ENCODE results near the gene STXBP5.

STXBP5 gene

GRCh38 chr6:147285087-147285855, 81.1 kb downstream of the STXBP5 start:
- TF ChIP-seq CTCF (IDR thresholded peaks at IDR 0.05; ENCODE audit: borderline replicate concordance, insufficient read depth, low read depth, low read length): 0 out of 2 replicates have a peak, but pooled peaks have one; percentile 11
- H3K4me3 ChIP-seq (ENCODE audit: low read depth, low read length): no peak overlapping the region

DNA sequence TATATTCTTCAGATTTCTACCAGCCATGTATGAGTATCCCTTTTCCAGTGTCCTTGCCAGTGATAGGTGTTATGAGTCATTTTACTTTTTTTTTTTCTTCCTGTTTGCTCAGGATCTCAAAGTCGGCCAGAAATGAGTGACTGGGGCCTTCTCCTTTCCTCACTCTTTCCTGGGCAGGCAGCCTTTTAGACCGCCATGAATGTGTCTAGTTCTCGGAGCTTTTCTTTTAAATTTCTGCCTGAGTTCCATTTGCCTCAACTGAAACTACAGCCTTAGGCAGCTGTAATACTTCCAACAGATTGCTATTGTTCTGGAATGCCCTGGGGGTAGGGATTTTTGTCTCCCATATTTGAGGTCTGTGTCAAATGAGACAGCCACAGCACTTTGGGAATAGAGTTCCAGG, 83.7 kb downstream of the STXBP5 start:
- no peak overlapping the region for H3K4me3 ChIP-seq (ENCODE audit: low read depth, low read length)
- no peak for TF ChIP-seq CTCF (IDR thresholded peaks at IDR 0.05; ENCODE audit: borderline replicate concordance, insufficient read depth, low read depth, low read length)

DNA sequence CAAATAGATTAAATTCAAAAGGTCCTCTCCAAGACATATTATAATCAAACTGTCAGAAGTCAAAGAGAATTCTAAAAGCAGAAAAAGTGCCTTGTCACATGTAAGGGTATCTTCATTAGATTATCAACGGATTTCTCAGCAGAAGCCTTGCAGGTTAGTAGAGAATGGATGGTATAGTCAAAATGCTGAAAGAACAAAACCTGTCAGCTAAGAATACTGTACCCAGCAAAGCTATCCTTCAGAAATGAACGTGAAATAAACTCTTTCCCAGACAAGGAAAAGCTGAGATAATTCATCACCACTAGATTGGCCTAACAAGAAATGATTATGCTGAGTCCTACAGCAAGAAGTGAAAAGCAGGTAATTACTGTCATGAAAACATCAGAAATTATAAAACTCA, 92.9 kb downstream of the STXBP5 start:
- no peak overlapping the region for H3K4me3 ChIP-seq (ENCODE audit: low read depth, low read length)
- TF ChIP-seq CTCF (IDR thresholded peaks at IDR 0.05; ENCODE audit: borderline replicate concordance, insufficient read depth, low read depth, low read length): no peak

GRCh38 chr6:147297663-147298316, 93.6 kb downstream of the STXBP5 start:
- H3K4me3 ChIP-seq (ENCODE audit: low read depth, low read length): no peak overlapping the region
- no peak for TF ChIP-seq CTCF (IDR thresholded peaks at IDR 0.05; ENCODE audit: borderline replicate concordance, insufficient read depth, low read depth, low read length)

DNA sequence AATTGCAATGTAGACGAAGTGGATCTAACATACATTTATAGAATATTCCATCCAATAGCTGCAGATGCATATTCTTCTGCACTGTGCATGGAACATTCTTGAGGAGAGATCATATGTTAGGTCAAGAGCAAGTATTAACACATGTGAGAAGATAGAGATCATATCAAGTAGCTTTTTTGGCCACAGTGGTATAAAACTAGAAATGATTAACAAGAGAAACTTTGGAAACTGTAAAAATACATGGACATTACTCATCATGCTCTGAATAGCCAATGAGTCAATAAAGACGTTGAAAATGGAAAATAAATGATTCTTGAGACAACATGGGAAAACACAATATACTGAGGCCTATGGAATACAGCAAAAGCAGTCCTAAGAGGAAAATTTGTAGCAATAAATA, 94.2 kb downstream of the STXBP5 start:
- no peak overlapping the region for H3K4me3 ChIP-seq (ENCODE audit: low read depth, low read length)
- TF ChIP-seq CTCF (IDR thresholded peaks at IDR 0.05; ENCODE audit: borderline replicate concordance, insufficient read depth, low read depth, low read length): no peak

DNA sequence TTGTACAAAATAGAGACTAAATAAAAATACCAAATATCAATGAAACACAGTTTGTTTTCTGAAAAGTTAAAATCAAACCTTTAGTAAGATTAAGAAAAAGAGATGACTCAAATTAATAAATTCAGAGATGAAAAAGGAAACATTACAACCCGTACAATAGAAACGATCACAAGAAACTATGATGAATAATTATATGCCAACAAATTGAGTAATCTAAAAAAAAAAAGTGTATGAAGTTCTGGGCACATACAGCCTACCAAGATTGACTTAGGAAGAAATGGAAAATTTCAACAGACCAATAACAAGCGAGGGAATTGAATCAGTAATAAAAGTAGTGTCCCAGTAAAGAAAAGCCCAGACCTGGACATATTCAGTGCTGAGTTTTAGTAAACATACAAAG, 94.8 kb downstream of the STXBP5 start:
- TF ChIP-seq CTCF (IDR thresholded peaks at IDR 0.05; ENCODE audit: borderline replicate concordance, insufficient read depth, low read depth, low read length): no peak
- no peak overlapping the region for H3K4me3 ChIP-seq (ENCODE audit: low read depth, low read length)

- no peak for TF ChIP-seq CTCF (IDR thresholded peaks at IDR 0.05; ENCODE audit: borderline replicate concordance, insufficient read depth, low read depth, low read length)
- H3K4me3 ChIP-seq (ENCODE audit: low read depth, low read length): no peak overlapping the region
Measured at GRCh38 chr6:147301070-147301469, 96.9 kb downstream of the STXBP5 start.

All from GM12875 (cell line).